Lower leg skin (tissue), 3 donors: ENCODE data around the gene STK38.

Experiments used
- CTCF ChIP-seq, 3 donors: fragments of 450-650 bp; IDR thresholded peaks; one replicate each; pipeline ENCODE4 v1.5.1; 2016; ENCODE audit warnings: antibody characterized with exemption in 3 of 3, mild to moderate bottlenecking in 3 of 3, moderate library complexity in 2 of 3
- POLR2A ChIP-seq, 2 donors: fragments of 450-650 bp; IDR thresholded peaks; one replicate each; pipeline ENCODE4 v1.6.1; 2016 to 2017; ENCODE audit warnings: antibody characterized with exemption in 2 of 2, mild to moderate bottlenecking in 1 of 2, moderate library complexity in 1 of 2

GRCh38 chr6:36464233-36464632 lies 83.0 kb downstream of the STK38 start:
- TF ChIP-seq CTCF (IDR thresholded peaks at IDR 0.05) (no peak), POLR2A (IDR thresholded peaks at IDR 0.05) (no peak)
